ENCODE data around the gene SHB.

GRCh38 chr9:38058452-38059232 lies 10.4 kb downstream of the SHB start:
- TF ChIP-seq, protein P1, sequence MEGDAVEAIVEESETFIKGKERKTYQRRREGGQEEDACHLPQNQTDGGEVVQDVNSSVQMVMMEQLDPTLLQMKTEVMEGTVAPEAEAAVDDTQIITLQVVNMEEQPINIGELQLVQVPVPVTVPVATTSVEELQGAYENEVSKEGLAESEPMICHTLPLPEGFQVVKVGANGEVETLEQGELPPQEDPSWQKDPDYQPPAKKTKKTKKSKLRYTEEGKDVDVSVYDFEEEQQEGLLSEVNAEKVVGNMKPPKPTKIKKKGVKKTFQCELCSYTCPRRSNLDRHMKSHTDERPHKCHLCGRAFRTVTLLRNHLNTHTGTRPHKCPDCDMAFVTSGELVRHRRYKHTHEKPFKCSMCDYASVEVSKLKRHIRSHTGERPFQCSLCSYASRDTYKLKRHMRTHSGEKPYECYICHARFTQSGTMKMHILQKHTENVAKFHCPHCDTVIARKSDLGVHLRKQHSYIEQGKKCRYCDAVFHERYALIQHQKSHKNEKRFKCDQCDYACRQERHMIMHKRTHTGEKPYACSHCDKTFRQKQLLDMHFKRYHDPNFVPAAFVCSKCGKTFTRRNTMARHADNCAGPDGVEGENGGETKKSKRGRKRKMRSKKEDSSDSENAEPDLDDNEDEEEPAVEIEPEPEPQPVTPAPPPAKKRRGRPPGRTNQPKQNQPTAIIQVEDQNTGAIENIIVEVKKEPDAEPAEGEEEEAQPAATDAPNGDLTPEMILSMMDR (IDR thresholded peaks at IDR 0.05 in 8 of 11, conservative IDR thresholded peaks at IDR 0.05 in 3 of 11), result no peak
- no peak for TF ChIP-seq POLR2A (IDR thresholded peaks at IDR 0.05)
- TF ChIP-seq POLR2AphosphoS5 (IDR thresholded peaks at IDR 0.05), result no peak
